Trophoblast cell (in vitro differentiated cells and primary cell): ENCODE measurements around the gene POMP.

ENCODE experiments used
- DNase-seq, 2 donors: peaks; one replicate each; pipeline ENCODE4 v3.0.0-alpha.2; 2016
- H2AFZ ChIP-seq: 2 replicates; pipeline ENCODE4 v1.6.1; 2013; ENCODE audit warnings: low read length, moderate library complexity, mild to moderate bottlenecking; ENCODE audit not compliant: insufficient read depth, poor library complexity
- H2AK5ac ChIP-seq: 2 replicates; pipeline ENCODE4 v1.6.1; 2013; ENCODE audit warnings: mild to moderate bottlenecking, low read length
- H2BK120ac ChIP-seq: 2 replicates; pipeline ENCODE4 v1.6.1; 2013; ENCODE audit warnings: low read length, mild to moderate bottlenecking, moderate library complexity; ENCODE audit not compliant: insufficient read depth, poor library complexity
- H2BK12ac ChIP-seq: 2 replicates; pipeline ENCODE4 v1.6.1; 2013; ENCODE audit warnings: mild to moderate bottlenecking, low read length, moderate library complexity
- H2BK5ac ChIP-seq: 2 replicates; pipeline ENCODE4 v1.6.1; 2013; ENCODE audit warnings: low read length, low read depth, moderate library complexity, mild to moderate bottlenecking; ENCODE audit not compliant: poor library complexity
- H3K14ac ChIP-seq: 2 replicates; pipeline ENCODE4 v1.6.1; 2013; ENCODE audit warnings: mild to moderate bottlenecking, low read length
- H3K18ac ChIP-seq: 2 replicates; pipeline ENCODE4 v1.6.1; 2013; ENCODE audit warnings: mild to moderate bottlenecking, low read length
- H3K23ac ChIP-seq: 2 replicates; pipeline ENCODE4 v1.6.1; 2013; ENCODE audit warnings: low read length
- H3K27ac ChIP-seq: 2 replicates; pipeline ENCODE4 v1.5.1; 2013; ENCODE audit warnings: low read depth, mild to moderate bottlenecking, inconsistent platforms, low read length, moderate library complexity
- H3K27me3 ChIP-seq: 2 replicates; pipeline ENCODE4 v1.6.1; 2013; ENCODE audit warnings: inconsistent platforms, mild to moderate bottlenecking, low read length, moderate library complexity; ENCODE audit not compliant: insufficient read depth
- H3K36me3 ChIP-seq, 2 experiments: 1 replicate in 1 of 2; 2 replicates in 1 of 2; pipeline ENCODE4 v1.6.1; 2013; ENCODE audit warnings: low read length in 2 of 2, mild to moderate bottlenecking in 2 of 2, moderate library complexity in 1 of 2; ENCODE audit not compliant: insufficient read depth in 2 of 2, control insufficient read depth in 1 of 2
- H3K4ac ChIP-seq: 2 replicates; pipeline ENCODE4 v1.6.1; 2013; ENCODE audit warnings: low read depth, mild to moderate bottlenecking, low read length, moderate library complexity
- H3K4me1 ChIP-seq, 2 experiments: 1 replicate in 1 of 2; 2 replicates in 1 of 2; pipeline ENCODE4 v1.6.1; 2013; ENCODE audit warnings: low read length in 2 of 2, mild to moderate bottlenecking in 2 of 2, moderate library complexity in 1 of 2; ENCODE audit not compliant: insufficient read depth in 2 of 2, control insufficient read depth in 1 of 2
- H3K4me2 ChIP-seq: 2 replicates; pipeline ENCODE4 v1.6.1; 2013; ENCODE audit warnings: inconsistent platforms, mild to moderate bottlenecking, low read length, moderate library complexity
- H3K4me3 ChIP-seq: 2 replicates; pipeline ENCODE4 v1.5.1; 2013; ENCODE audit warnings: mild to moderate bottlenecking, low read depth, low read length, inconsistent platforms
- H3K79me1 ChIP-seq: one replicate; pipeline ENCODE4 v1.6.1; 2013; ENCODE audit warnings: low read length
- H3K79me2 ChIP-seq: 2 replicates; pipeline ENCODE4 v1.6.1; 2013; ENCODE audit warnings: low read length, mild to moderate bottlenecking; ENCODE audit not compliant: control insufficient read depth, insufficient read depth, poor library complexity
- H3K9ac ChIP-seq: 2 replicates; pipeline ENCODE4 v1.6.1; 2013; ENCODE audit warnings: mild to moderate bottlenecking, low read length
- H3K9me3 ChIP-seq: 2 replicates; pipeline ENCODE4 v1.6.1; 2013; ENCODE audit warnings: low read depth, mild to moderate bottlenecking, control low read depth, inconsistent platforms, low read length; ENCODE audit not compliant: insufficient read depth
- H4K12ac ChIP-seq: 2 replicates; pipeline ENCODE4 v1.6.1; 2013; ENCODE audit warnings: low read depth, mild to moderate bottlenecking, low read length, moderate library complexity
- H4K8ac ChIP-seq: 2 replicates; pipeline ENCODE4 v1.6.1; 2013; ENCODE audit warnings: low read depth, mild to moderate bottlenecking, low read length, moderate library complexity
- H4K91ac ChIP-seq: one replicate; pipeline ENCODE4 v1.6.1; 2013; ENCODE audit warnings: low read depth, mild to moderate bottlenecking, low read length, moderate library complexity
- WGBS: extraction: QIAGEN DNeasy Blood & Tissue Kit; methylation state at CpG from one replicate; pipeline ENCODE4 v1.1.7; 2013; ENCODE audit warnings: missing lambda C conversion rate; ENCODE audit not compliant: insufficient read length, insufficient coverage; ENCODE audit errors: extremely low coverage; 5-methylcytosine and 5-hydroxymethylcytosine counted together

The POMP gene

GRCh38 chr13:28718543-28719226 lies 59.8 kb downstream of the POMP start, which contains the start of gene SLC46A3:
Gene SLC46A3, minus strand, starts transcription at chr13:28718970. Its CDS starts 972 bp downstream, at chr13:28717998.
- H3K4me3 ChIP-seq, result peak within 1 kb of the TSS; percentile 72
- no peak within 1 kb of the TSS for H2AK5ac ChIP-seq
- H3K23ac ChIP-seq, result no peak within 1 kb of the TSS
- peak within 1 kb of the TSS; percentile 43 for H3K14ac ChIP-seq
- H3K36me3 ChIP-seq, result no peaks in the 10 kb centered on the region
- peaks cover 4 to 11% of the 10 kb centered on the region in 2 experiments for H3K4me1 ChIP-seq
- peaks cover 3% of the 10 kb centered on the region for H3K79me1 ChIP-seq
- H3K27ac ChIP-seq, result no peak within 1 kb of the TSS
- H4K12ac ChIP-seq, result peak within 1 kb of the TSS; percentile 38
- no CpG with 5 or more reads among the region's 78 CpGs for WGBS
- H3K9ac ChIP-seq, result peak within 1 kb of the TSS; percentile 46
- H3K27me3 ChIP-seq, result no peaks in the 10 kb centered on the region
- H2BK12ac ChIP-seq, result no peak within 1 kb of the TSS
- H3K79me2 ChIP-seq, result no peaks in the 10 kb centered on the region
- H3K18ac ChIP-seq, result peak within 1 kb of the TSS; percentile 3
- peak within 1 kb of the TSS; percentile 78 for H4K8ac ChIP-seq
- DNase-seq, result peak; percentile 98 to 99
- H2BK5ac ChIP-seq, result peak within 1 kb of the TSS; percentile 11
- peak within 1 kb of the TSS; percentile 95 for H3K4me2 ChIP-seq
- H3K9me3 ChIP-seq, result no peaks in the 10 kb centered on the region
- peak within 1 kb of the TSS; percentile 72 for H2AFZ ChIP-seq
- peak within 1 kb of the TSS; percentile 48 for H2BK120ac ChIP-seq
- H3K4ac ChIP-seq, result no peak within 1 kb of the TSS
- peak within 1 kb of the TSS; percentile 29 for H4K91ac ChIP-seq

GRCh38 chr13:28719227-28720055 lies 60.5 kb downstream of the POMP start:
- Histone ChIP-seq H2AK5ac (no peak overlapping the region), H2BK12ac (no peak overlapping the region), H3K27ac (no peak overlapping the region), H3K4ac (no peak overlapping the region), H2AFZ (peak overlapping the region; percentile 72), H3K79me1 (peaks cover 3% of the 10 kb centered on the region), H4K91ac (peak overlapping the region; percentile 29), H3K4me1 (peaks cover 4 to 11% of the 10 kb centered on the region in 2 experiments), H3K9ac (peak overlapping the region; percentile 42), H3K14ac (no peak overlapping the region), H3K9me3 (no peaks in the 10 kb centered on the region), H3K36me3 (no peaks in the 10 kb centered on the region), H3K23ac (no peak overlapping the region), H3K27me3 (no peaks in the 10 kb centered on the region), H4K8ac (peak overlapping the region; percentile 59), H3K4me3 (peak overlapping the region; percentile 55), H3K18ac (no peak overlapping the region), H4K12ac (no peak overlapping the region), H3K4me2 (peak overlapping the region; percentile 95), H2BK5ac (peak overlapping the region; percentile 11), H3K79me2 (no peaks in the 10 kb centered on the region), H2BK120ac (no peak overlapping the region)
- no CpG with 5 or more reads among the region's 15 CpGs for WGBS
- DNase-seq, result peak in 1 of 2 donors; percentile 61

GRCh38 chr13:28723806-28724205 lies 64.9 kb downstream of the POMP start:
- H3K79me1 ChIP-seq, result no peaks in the 10 kb centered on the region
- no peak overlapping the region for H3K27ac ChIP-seq
- H3K4ac ChIP-seq, result no peak overlapping the region
- no peak overlapping the region for H2AK5ac ChIP-seq
- no peaks in the 10 kb centered on the region for H3K27me3 ChIP-seq
- H3K14ac ChIP-seq, result no peak overlapping the region
- H3K79me2 ChIP-seq, result no peaks in the 10 kb centered on the region
- no peak overlapping the region for H4K12ac ChIP-seq
- H3K4me1 ChIP-seq, result peaks cover 4% of the 10 kb centered on the region in 2 experiments
- H2BK12ac ChIP-seq, result no peak overlapping the region
- H3K4me3 ChIP-seq, result no peak overlapping the region
- no peak overlapping the region for H3K18ac ChIP-seq
- H2AFZ ChIP-seq, result no peak overlapping the region
- H4K91ac ChIP-seq, result no peak overlapping the region
- H3K9ac ChIP-seq, result no peak overlapping the region
- no peaks in the 10 kb centered on the region for H3K36me3 ChIP-seq
- H3K4me2 ChIP-seq, result no peak overlapping the region
- H2BK120ac ChIP-seq, result no peak overlapping the region
- H3K9me3 ChIP-seq, result no peaks in the 10 kb centered on the region
- H2BK5ac ChIP-seq, result no peak overlapping the region
- DNase-seq, result no peak
- WGBS, result no CpG with 5 or more reads among the region's 22 CpGs
- H3K23ac ChIP-seq, result no peak overlapping the region
- H4K8ac ChIP-seq, result no peak overlapping the region

GRCh38 chr13:28725046-28725610 lies 66.2 kb downstream of the POMP start:
- no peak overlapping the region for H2AFZ ChIP-seq
- H3K27me3 ChIP-seq, result no peaks in the 10 kb centered on the region
- no peaks in the 10 kb centered on the region for H3K36me3 ChIP-seq
- H4K12ac ChIP-seq, result no peak overlapping the region
- H4K8ac ChIP-seq, result no peak overlapping the region
- no peak overlapping the region for H3K18ac ChIP-seq
- H3K79me2 ChIP-seq, result no peaks in the 10 kb centered on the region
- H3K4me2 ChIP-seq, result no peak overlapping the region
- H2BK5ac ChIP-seq, result no peak overlapping the region
- H3K4me1 ChIP-seq, result no peaks in the 10 kb centered on the region
- no peak overlapping the region for H2BK12ac ChIP-seq
- no peak overlapping the region for H3K14ac ChIP-seq
- H3K4me3 ChIP-seq, result no peak overlapping the region
- no CpG with 5 or more reads among the region's 3 CpGs for WGBS
- no peak overlapping the region for H3K23ac ChIP-seq
- H3K79me1 ChIP-seq, result no peaks in the 10 kb centered on the region
- H3K27ac ChIP-seq, result no peak overlapping the region
- no peak overlapping the region for H2AK5ac ChIP-seq
- H3K9ac ChIP-seq, result no peak overlapping the region
- H2BK120ac ChIP-seq, result no peak overlapping the region
- H3K9me3 ChIP-seq, result no peaks in the 10 kb centered on the region
- DNase-seq, result no peak
- H4K91ac ChIP-seq, result no peak overlapping the region
- H3K4ac ChIP-seq, result no peak overlapping the region
